KOPT-K1 (cell line): ENCODE results near the gene ISL2.

ENCODE experiments used
- H3K27ac ChIP-seq: fragments of 200-600 bp; sonication (generic); 2 replicates; pipeline ENCODE4 v1.5.1; 2016; ENCODE audit warnings: antibody characterized with exemption, mild to moderate bottlenecking, low read depth, low read length; ENCODE audit not compliant: poor library complexity, severe bottlenecking
- H3K36me3 ChIP-seq: fragments of 200-600 bp; sonication (generic); 2 replicates; pipeline ENCODE4 v1.5.1; 2017; ENCODE audit warnings: antibody characterized with exemption, mild to moderate bottlenecking, low read length, moderate library complexity; ENCODE audit not compliant: insufficient read depth
- H3K9me3 ChIP-seq: fragments of 200-600 bp; sonication (generic); 2 replicates; pipeline ENCODE4 v1.5.1; 2017; ENCODE audit warnings: antibody characterized with exemption, low read length, mild to moderate bottlenecking; ENCODE audit not compliant: insufficient read depth, poor library complexity, severe bottlenecking

The ISL2 gene

GRCh38 chr15:76344893-76345582 lies 8.5 kb downstream of the ISL2 start:
- Histone ChIP-seq H3K9me3 (no peaks in the 10 kb centered on the region), H3K36me3 (peaks cover 24% of the 10 kb centered on the region), H3K27ac (no peak overlapping the region)

DNA sequence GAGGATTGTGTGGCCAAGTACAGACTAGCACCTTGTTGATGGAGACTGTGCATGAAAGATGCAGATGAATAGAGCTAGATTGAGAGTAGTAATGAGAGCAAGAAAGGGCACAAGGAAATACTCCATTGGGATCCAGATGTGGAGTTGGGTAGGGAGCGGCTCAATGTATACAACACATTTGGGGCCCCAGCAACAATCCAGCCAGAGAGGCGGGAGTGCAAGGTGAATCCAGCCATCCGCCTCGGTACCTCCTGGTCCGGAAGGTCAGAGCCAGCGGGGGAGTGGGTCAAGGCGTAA lies 9.0 kb downstream of the ISL2 start:
- Histone ChIP-seq H3K27ac (no peak overlapping the region), H3K9me3 (no peaks in the 10 kb centered on the region), H3K36me3 (peaks cover 24% of the 10 kb centered on the region)

- peaks cover 24% of the 10 kb centered on the region for H3K36me3 ChIP-seq
- H3K9me3 ChIP-seq, result no peaks in the 10 kb centered on the region
- no peak overlapping the region for H3K27ac ChIP-seq
Measured at GRCh38 chr15:76345880-76346668, 9.5 kb downstream of the ISL2 start.

DNA sequence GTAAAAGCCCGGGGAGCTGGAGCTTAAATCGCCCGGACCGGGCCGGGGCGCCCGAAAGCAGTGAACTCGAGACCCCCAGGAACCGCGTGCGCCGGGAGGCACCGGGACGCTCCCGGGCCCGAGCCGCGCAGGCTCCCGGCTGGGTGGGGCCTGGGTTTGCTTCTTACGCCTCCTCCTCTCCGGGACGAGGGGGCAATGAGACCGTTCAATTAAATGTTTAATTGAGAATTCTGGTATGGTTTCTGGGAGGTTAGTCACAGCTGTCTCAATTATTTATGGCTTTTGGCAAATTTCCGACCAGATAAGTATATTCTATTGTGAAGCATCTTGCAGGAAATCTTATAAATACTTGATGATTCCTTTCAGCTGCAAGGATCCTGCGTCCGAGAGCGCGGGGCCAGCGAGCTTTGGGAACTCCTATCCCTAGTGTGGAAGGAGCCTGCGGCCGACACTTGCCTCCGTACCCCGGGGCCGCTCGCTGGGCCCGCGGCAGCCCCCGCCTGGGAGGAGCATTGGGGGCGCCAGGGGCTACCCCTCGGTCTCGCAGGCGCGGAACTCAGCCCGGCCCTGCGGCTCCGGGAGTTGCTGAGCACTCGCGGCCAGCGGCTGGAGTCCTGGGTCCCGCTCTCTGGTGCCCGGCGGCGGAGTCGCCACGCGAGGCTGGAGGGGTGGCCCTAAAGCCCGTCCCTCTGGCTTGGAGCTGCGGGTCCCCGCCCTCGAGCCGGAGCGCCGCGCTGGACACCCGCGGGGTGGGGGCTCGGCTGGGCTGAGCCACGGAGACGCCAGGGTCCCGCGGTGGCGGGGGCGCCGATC lies 10.3 kb downstream of the ISL2 start:
- peaks cover 18% of the 10 kb centered on the region for H3K36me3 ChIP-seq
- H3K27ac ChIP-seq, result no peak overlapping the region
- no peaks in the 10 kb centered on the region for H3K9me3 ChIP-seq

GRCh38 chr15:76347482-76348055 lies 11.0 kb downstream of the ISL2 start:
- Histone ChIP-seq H3K9me3 (no peaks in the 10 kb centered on the region), H3K36me3 (peaks cover 16% of the 10 kb centered on the region), H3K27ac (no peak overlapping the region)

DNA sequence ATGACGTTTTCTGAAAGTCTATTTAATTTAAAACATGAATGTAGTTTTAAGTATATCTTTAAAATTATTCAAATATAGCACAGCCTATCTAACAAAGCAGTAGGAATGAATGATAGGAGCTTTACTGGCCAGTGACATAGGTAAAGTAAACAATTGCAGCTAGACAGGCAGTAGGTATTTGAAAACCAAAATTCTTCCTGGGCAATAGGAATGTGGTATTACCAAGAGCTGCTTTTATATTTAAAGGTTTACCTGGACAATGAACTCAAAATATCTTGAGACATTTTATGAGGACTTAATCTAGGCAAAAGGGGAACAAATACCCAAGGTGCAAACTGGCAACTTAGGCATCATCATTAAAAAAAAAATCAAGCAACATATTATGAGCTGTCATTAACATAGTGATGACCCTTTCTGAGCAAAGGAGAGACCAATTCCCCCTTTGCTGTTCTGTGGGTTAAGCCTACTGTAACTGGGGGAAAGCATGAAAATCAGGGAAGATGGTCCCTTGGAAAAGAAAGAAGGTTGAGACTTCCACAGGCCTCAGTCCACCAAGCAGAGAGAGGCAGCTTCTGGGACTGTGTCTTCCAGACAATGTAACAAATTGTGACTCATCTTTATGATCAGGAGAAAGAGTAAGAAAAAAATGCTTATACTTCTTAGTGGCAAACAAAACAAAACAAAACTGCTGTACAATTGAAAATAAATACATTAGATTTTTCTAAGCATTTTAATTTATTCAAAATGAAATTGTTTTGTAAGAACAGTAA lies 12.9 kb downstream of the ISL2 start:
- Histone ChIP-seq H3K36me3 (peaks cover 16% of the 10 kb centered on the region), H3K27ac (no peak overlapping the region), H3K9me3 (no peaks in the 10 kb centered on the region)

- Histone ChIP-seq H3K9me3 (no peaks in the 10 kb centered on the region), H3K36me3 (no peaks in the 10 kb centered on the region; the same call in none of the 2 replicates), H3K27ac (no peak overlapping the region)
Measured at GRCh38 chr15:76353023-76353577, 16.5 kb downstream of the ISL2 start.

DNA sequence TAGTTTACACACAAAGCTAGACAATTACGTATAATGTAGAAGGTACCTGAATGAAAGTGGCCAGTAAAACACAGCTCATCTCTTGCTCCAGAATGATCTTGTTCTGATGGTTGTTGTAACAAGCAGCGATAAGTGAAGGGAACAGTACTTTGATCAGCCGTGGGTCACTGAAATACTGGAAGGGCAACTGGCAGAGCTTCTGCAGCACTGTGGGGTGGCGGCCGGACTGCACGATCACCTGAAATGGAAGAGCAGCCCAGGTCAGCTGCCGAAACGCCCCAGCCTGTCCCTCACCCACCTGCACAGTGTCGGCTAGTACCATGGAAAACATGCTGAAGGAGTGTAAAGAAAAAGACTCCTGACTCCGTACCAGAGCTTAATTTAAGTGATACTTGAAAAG lies 17.3 kb downstream of the ISL2 start:
- H3K27ac ChIP-seq, result no peak overlapping the region
- H3K9me3 ChIP-seq, result no peaks in the 10 kb centered on the region

GRCh38 chr15:76354823-76355440 lies 18.4 kb downstream of the ISL2 start:
- Histone ChIP-seq H3K27ac (no peak overlapping the region), H3K36me3 (no peaks in the 10 kb centered on the region; the same call in 1 of the 2 replicates), H3K9me3 (no peaks in the 10 kb centered on the region)

More for the DNA sequence above, 17.3 kb downstream of the ISL2 start:
- H3K36me3 ChIP-seq, result no peaks in the 10 kb centered on the region; the same call in 1 of the 2 replicates

DNA sequence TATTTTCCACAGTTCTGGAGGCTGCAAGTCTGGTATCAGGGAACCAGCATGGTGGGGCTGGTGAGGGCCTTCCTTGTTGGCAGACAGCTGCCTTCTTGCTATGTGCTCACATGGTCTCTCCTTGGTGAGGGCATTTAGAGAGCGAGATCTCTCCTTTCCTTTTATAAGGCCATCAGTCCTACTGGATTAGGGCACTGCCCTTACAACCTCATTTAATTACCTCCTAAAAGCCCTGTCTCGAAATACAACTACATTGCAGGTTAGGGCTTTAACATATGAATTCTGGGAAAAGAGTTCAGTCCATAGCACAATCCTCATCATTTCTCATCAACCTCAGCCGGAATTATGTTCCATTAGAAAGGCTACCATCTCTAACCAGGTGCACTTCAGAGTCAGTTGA lies 21.9 kb downstream of the ISL2 start:
- no peaks in the 10 kb centered on the region for H3K36me3 ChIP-seq
- no peaks in the 10 kb centered on the region for H3K9me3 ChIP-seq
- H3K27ac ChIP-seq, result no peak overlapping the region

DNA sequence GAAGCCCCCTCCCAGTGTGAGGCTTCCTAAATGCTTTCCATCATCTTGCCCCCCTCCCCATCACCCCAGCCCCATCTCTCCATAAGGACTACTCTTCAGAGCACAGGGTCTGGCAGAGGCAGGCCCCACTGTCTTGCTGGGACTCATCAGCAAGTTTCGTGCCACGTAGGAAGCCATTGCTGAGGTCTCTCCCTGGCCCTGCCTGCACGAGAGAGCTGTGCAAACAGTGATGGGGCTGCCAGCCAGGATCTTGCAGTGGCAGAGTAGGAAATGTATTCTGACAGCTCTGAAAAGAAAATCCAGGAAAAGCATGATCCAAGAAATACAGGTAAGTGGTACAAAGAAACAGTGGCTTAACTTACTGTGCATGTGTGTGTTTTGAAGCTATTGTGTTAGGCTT lies 22.6 kb downstream of the ISL2 start:
- no peak overlapping the region for H3K27ac ChIP-seq

GRCh38 chr15:76360416-76360815 lies 23.8 kb downstream of the ISL2 start:
- no peaks in the 10 kb centered on the region for H3K36me3 ChIP-seq
- H3K9me3 ChIP-seq, result no peaks in the 10 kb centered on the region
- no peak overlapping the region for H3K27ac ChIP-seq

More for the DNA sequence above, 22.6 kb downstream of the ISL2 start:
- no peaks in the 10 kb centered on the region for H3K36me3 ChIP-seq
- H3K9me3 ChIP-seq, result no peaks in the 10 kb centered on the region

GRCh38 chr15:76363251-76363650 lies 26.7 kb downstream of the ISL2 start:
- H3K9me3 ChIP-seq, result no peaks in the 10 kb centered on the region
- no peaks in the 10 kb centered on the region for H3K36me3 ChIP-seq
- H3K27ac ChIP-seq, result no peak overlapping the region

DNA sequence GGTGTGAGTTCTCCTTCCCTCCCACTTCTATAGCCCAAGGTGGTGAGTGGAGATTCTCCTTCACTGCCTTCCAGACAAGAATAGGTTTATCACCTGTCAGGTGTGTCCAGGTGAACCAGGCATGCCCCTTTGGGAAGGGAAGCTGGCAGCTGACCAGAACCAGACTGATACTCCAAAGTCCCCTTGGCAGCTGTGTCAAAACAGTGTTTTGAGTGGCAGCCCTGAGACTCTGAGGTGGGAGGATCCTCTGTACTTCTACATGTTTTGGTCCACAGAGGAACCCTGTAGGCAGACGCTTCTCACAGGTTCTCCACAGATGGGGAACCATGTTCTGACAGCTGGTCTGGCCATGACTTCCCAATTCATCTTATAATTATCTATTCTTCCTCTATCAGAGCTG lies 30.1 kb downstream of the ISL2 start:
- Histone ChIP-seq H3K9me3 (no peaks in the 10 kb centered on the region), H3K36me3 (no peaks in the 10 kb centered on the region), H3K27ac (no peak overlapping the region)
